Omental fat pad (tissue), 4 donors: Measurements from ENCODE around the gene CUX1. TPM values are rescaled to one million over a fixed set of nuclear protein-coding genes. Genes with fewer than 3 reads are reported as not detected.

ENCODE experiments used
- ATAC-seq: fragments of 150-250 bp; one replicate; pipeline ENCODE4 v1.9.1; 2016; ENCODE audit warnings: mild to moderate bottlenecking, moderate library complexity; ENCODE audit not compliant: low FRiP score
- DNase-seq: peaks from one replicate; pipeline ENCODE4 v3.0.0-alpha.2; 2019; ENCODE audit warnings: low spot score
- total RNA-seq, 4 donors: library from RNA; depleted of rRNA; stranded (reverse); fragments of >200 nt; gene quantifications; one replicate each; pipeline ENCODE4 v1.1.0, GENCODE V29; 2016
- TF ChIP-seq, protein P1 (sequence below), 3 donors: fragments of 450-650 bp; IDR thresholded peaks; one replicate each; pipeline ENCODE4 v1.5.1; 2016 to 2017; ENCODE audit warnings: antibody characterized with exemption in 3 of 3, mild to moderate bottlenecking in 3 of 3, moderate library complexity in 2 of 3

CUX1 gene
- total RNA-seq, 4 donors from 2014 or later = 67.6 to 141 (median 75.7) TPM

DNA sequence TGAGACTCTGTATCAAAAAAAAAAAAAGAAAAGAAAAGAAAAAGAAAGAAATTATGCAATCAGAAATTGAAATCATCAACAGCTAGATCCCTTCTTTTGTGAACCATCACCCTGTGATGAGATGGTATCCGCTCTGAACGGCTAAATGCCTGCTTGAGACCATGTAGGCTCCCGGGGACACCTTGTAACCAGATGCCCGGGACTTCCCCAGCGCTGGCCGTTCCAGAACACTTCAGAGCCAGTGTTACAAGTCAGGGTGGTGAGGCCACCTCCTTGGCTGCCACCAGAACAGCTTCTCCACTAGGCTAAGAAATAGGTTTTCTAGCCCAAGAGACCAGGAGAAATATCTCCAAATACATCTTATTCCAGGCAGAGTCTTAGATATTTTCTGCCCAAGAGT lies 349.8 kb downstream of the CUX1 start:
- TF ChIP-seq, protein P1, sequence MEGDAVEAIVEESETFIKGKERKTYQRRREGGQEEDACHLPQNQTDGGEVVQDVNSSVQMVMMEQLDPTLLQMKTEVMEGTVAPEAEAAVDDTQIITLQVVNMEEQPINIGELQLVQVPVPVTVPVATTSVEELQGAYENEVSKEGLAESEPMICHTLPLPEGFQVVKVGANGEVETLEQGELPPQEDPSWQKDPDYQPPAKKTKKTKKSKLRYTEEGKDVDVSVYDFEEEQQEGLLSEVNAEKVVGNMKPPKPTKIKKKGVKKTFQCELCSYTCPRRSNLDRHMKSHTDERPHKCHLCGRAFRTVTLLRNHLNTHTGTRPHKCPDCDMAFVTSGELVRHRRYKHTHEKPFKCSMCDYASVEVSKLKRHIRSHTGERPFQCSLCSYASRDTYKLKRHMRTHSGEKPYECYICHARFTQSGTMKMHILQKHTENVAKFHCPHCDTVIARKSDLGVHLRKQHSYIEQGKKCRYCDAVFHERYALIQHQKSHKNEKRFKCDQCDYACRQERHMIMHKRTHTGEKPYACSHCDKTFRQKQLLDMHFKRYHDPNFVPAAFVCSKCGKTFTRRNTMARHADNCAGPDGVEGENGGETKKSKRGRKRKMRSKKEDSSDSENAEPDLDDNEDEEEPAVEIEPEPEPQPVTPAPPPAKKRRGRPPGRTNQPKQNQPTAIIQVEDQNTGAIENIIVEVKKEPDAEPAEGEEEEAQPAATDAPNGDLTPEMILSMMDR (IDR thresholded peaks at IDR 0.05) = no peak
- no peak for DNase-seq
- no peak for ATAC-seq

GRCh38 chr7:102169651-102170392 lies 352.4 kb downstream of the CUX1 start:
- ATAC-seq = no peak
- TF ChIP-seq, protein P1 (IDR thresholded peaks at IDR 0.05) = no peak

GRCh38 chr7:102170393-102170970 lies 353.1 kb downstream of the CUX1 start:
- TF ChIP-seq, protein P1 (IDR thresholded peaks at IDR 0.05) = no peak
- no peak for ATAC-seq
- no peak for DNase-seq

More at GRCh38 chr7:102169651-102170392, 352.4 kb downstream of the CUX1 start:
- DNase-seq = no peak

- TF ChIP-seq, protein P1 (IDR thresholded peaks at IDR 0.05) = no peak
- no peak for ATAC-seq
- no peak for DNase-seq
Measured at GRCh38 chr7:102173669-102174068, 356.2 kb downstream of the CUX1 start.

GRCh38 chr7:102175423-102176170 lies 358.2 kb downstream of the CUX1 start:
- DNase-seq (no peak), ATAC-seq (no peak)
- TF ChIP-seq, protein P1 (IDR thresholded peaks at IDR 0.05) = no peak

- no peak for ATAC-seq
- no peak for DNase-seq
- TF ChIP-seq, protein P1 (IDR thresholded peaks at IDR 0.05) = no peak
Measured at GRCh38 chr7:102178410-102178809, 361.0 kb downstream of the CUX1 start.
